Measurements from ENCODE around the gene RASGRF1. TPM values are rescaled to one million over a fixed set of nuclear protein-coding genes. Genes with fewer than 3 reads are reported as not detected.

RASGRF1 gene
- total and polyA plus RNA-seq, 9 of the 15 experiments (the other 6 are each of a cell fraction or from before 2014, with no cell fraction given): 0.03 to 0.58 (median 0.06) TPM; not detected in 1

- H3K27ac ChIP-seq (ENCODE audit: extremely low read depth, low read depth, low read length): no peak overlapping the region
- no peak overlapping the region for H2AFZ ChIP-seq (ENCODE audit: low read depth, low read length)
- H3K4me3 ChIP-seq: no peak overlapping the region
- no peaks in the 10 kb centered on the region; the same call in 1 of the 2 replicates for H4K20me1 ChIP-seq (replicated peaks; ENCODE audit: control insufficient read depth, insufficient read depth, low read length)
- ATAC-seq: no peak
- BruUV-seq (replicated peaks): no TSS peak
- in situ Hi-C loops (cut with MboI): loop anchor here (5.0 kb wide), 1 partner anchor 71 kb away; no protein-coding TSS in a partner anchor
- CTCF ChIA-PET (ENCODE audit: low intra/inter-chr PET ratio): no interaction called here
- no peak for DNase-seq (ENCODE audit: extremely low read depth in 1 of 4, low spot score in 3 of 4)
- no peak for TF ChIP-seq JUND (IDR thresholded peaks at IDR 0.05; ENCODE audit: borderline replicate concordance, low read depth, low read length)
- TF ChIP-seq JUND (tag; IDR thresholded peaks at IDR 0.05; ENCODE audit: borderline replicate concordance, low read depth, low read length): no peak
- TF ChIP-seq ZNF280A (IDR thresholded peaks at IDR 0.05; ENCODE audit: low read depth, partially characterized antibody): no peak
- no peak for TF ChIP-seq HLTF (IDR thresholded peaks at IDR 0.05)
- TF ChIP-seq, protein P1, sequence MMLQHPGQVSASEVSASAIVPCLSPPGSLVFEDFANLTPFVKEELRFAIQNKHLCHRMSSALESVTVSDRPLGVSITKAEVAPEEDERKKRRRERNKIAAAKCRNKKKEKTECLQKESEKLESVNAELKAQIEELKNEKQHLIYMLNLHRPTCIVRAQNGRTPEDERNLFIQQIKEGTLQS (IDR thresholded peaks at IDR 0.05): 0 out of 2 replicates have a peak, but pooled peaks have one; percentile 11
- TF ChIP-seq, protein P1 (CRISPR knock-in tag; conservative IDR thresholded peaks at IDR 0.05): no peak
- POLR2A ChIA-PET: no interaction called here
- no peak overlapping the region for H3K4me2 ChIP-seq (ENCODE audit: insufficient read depth, low read length)
- intact Hi-C loops (cut with micrococcal nuclease): no loop called here
- no peaks in the 10 kb centered on the region for H3K9me1 ChIP-seq (ENCODE audit: control insufficient read depth, insufficient read depth, low read length)
- no peak overlapping the region for H3K9ac ChIP-seq (ENCODE audit: insufficient read depth in 1 of 2, low read depth in 2 of 2, low read length in 2 of 2)
- no peaks in the 10 kb centered on the region for H3K79me2 ChIP-seq (ENCODE audit: control insufficient read depth, insufficient read depth, low read length)
- H3K27me3 ChIP-seq (ENCODE audit: control insufficient read depth in 2 of 2, insufficient read depth in 2 of 2, low read length in 2 of 2): peaks cover 5 to 41% of the 10 kb centered on the region in 2 experiments; a peak in 2 of 5 replicates
- 2% methylated on average over 5 of the region's 5 CpGs for WGBS (ENCODE audit: insufficient coverage, low coverage, missing lambda C conversion rate)
- no peak for FAIRE-seq
- no peaks in the 10 kb centered on the region for H3K36me3 ChIP-seq (ENCODE audit: control insufficient read depth, insufficient read depth, low read length)
- H3K4me1 ChIP-seq (replicated peaks in 1 of 2; ENCODE audit: control insufficient read depth in 2 of 2, insufficient read depth in 2 of 2, low read length in 2 of 2): peaks cover 0 to 7% of the 10 kb centered on the region in 2 experiments; a peak in 3 of 5 replicates
- no peaks in the 10 kb centered on the region for H3K9me3 ChIP-seq (replicated peaks; ENCODE audit: control insufficient read depth, insufficient read depth, low read depth, low read length)
Observed at GRCh38 chr15:78983146-78983918, 107.2 kb downstream of the RASGRF1 start.
